HG02759 (cell line): ENCODE measurements around the gene PSMA5.
"Not testable (repeated sequence)": the region's sequence is repeated elsewhere in the genome, so short reads cannot be mapped to it uniquely, and the experiment has no call there.

Experiments used
- ATAC-seq: cut with Tn5 transposase; IDR thresholded peaks from one replicate; pipeline ENCODE4 v1.9.1; 2021; ENCODE audit warnings: mild to moderate bottlenecking, moderate library complexity; ENCODE audit not compliant: unreplicated experiment

PSMA5 gene

DNA sequence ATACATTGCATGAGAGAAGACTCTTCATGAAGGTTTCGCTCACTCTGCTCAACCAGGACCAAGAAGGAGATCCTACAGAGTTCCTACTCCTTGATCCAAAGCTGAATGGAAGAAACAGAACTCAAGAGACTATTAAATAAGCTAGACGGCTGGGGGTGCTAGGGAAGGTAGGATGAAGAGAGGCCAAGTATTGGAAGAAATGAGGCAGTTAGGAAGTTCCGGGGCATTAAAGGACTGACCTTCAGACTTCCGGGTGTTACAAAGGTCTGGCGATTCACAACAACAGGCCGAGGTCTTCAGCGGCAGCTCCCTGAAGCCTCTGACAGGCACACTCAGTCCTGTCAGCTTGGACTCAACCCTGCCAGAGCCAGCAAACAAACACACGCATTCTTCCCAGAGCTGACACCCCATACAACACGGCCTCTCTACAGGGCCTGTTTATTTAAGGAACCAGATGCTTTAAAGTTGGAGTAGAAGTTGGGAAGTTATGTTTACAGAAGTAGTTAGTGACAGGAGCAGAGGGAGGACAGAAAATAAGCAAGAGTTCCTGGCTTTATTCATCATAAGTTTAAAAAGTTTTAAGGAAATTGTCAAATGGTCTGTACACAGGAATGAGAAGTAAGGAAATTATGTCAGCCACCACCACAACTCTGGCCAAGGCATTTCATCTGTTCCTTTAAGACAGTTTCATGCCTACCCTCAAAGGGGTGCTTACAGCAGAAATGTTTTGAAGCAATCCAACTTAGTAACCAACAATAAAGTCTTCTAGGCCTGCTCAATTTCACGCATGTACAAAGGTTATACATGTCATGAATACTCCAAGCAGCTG is 33.2 kb downstream of the PSMA5 start:
- no peak for ATAC-seq

DNA sequence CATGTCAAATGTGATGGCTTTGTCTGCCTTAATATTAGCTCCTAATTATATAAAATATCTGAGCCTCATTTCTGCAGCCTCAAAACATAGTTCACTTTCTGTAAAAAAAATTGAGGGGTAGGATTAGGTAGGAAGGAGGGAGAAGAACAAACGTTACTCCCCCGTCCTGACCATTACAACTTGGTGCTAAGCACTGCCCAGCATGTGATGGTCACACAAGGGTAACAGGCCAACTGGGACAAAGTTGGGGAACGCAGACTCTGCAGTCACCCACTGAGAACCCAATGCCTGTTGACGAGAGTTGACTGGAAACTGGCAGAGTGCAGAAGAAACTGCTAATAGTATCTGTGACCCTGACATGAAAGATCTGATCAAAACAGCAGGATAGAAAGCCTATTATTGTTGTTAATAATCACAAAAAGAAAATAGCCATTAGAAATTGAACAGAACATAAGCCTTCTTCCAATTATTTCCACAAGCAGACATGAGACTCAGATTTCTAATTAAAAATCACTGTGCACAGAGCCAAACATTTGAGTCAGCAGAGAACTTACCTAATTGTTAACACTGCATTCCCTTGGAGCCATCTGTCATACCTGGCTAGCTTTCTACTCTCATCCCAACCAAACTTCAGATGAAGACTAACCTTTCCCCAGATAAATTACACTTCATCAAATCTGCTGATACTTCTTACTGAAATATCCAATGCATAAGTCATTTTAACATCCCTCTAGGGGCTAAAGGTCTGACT is 34.0 kb downstream of the PSMA5 start:
- peak; percentile 8 for ATAC-seq

DNA sequence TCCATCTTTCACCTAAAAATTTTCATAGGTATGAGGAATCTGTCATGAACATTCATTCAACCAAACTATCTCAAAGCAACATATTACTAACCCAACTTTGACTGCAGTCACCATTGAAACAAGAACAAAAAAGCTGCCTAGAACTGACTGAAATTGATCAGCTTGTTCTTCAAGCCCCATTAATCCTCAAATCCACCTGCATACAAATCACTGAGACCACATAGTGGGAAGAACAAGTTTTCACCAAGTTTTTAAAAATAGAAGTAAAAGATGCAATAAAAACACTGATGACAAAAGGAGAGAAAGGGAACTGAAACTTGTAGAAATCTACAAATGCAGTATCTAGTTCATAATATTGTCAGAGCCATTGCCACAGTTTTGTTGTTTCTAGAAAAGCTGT is 34.6 kb downstream of the PSMA5 start:
- peak; percentile 82 for ATAC-seq

DNA sequence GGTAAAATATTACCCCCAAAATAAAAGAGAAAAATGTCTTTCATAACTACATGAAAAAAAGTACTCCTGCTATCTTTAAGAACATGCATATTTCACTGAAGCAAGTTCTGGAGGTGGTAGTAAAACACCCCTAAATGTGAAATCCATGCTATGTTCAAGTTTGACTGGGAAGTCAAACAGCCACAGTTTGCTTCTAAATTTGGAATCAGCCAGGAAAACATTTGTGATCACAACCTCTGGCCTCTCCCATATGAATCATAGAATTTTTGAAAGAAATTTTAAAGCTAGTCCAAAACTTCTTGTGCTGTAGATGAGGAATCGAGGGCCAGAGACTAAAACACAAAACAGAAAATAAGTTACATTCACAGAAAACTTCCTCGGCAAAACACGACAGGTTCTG is 35.1 kb downstream of the PSMA5 start:
- no peak for ATAC-seq

DNA sequence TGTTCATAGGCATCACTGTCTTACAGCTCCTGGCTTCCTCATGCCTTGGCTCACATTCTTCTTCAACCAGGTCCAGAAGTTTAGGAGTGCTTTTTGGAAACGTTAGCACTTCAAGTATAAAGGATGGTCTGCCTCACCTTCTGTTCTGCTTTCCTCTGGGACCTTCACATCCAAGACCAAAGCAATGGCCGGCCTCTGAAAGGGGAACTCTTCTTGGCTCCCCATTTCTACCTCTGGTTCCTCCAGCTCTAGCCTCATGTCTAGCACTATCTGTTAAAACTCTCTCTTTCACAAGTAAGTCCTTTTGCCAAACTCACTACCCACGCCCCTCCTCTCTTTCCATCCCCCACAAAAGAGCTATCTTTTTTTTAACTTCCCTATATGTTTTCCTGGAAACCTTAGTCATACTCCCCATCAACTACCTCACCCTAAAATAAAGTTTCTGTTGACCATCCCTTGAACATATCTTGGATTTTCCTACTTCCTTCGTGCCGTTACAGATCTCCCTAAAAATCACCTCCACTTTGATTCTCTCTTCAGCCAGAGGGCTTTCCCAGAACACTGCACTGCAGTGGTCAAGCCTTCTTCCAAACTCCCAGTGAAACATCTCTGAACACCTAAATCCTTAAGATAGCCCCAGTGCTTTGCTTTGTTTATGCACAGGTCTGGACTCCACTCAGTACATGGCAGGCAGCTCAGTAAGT is 36.5 kb downstream of the PSMA5 start:
- no peak for ATAC-seq

DNA sequence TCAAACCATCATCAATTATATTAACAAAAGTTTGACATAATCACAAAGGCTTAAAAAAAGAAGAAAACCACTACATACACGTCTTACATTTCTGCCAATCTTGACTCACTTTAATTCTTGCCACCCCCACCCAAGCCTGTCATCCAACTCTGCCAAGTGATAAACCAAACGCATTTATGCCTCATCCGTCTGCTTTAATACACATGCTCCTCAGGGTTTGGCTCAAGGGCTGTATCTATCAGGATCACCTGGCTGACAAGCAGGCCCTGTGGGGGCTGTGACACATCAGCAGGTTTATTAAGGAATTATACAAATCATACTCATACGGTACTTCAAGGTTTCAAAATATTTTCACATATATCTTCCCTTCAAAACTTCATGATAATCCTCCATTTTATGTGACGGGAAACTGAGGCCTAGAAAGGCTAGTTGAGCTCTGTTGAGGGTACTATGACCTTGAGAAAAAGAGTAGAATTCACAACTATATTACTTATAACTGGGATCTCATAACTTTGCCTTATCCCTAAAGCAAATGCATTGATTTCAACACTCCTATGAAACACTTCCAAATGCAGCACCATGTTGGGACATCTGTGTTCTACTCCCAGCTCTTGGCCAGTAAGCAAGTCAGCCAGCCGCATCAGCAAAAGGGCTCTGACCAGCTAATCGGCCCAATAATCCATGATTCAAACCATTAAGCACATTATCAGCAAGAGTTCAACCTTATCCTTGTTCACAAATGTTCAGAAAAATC is 37.2 kb downstream of the PSMA5 start:
- ATAC-seq, result no peak

DNA sequence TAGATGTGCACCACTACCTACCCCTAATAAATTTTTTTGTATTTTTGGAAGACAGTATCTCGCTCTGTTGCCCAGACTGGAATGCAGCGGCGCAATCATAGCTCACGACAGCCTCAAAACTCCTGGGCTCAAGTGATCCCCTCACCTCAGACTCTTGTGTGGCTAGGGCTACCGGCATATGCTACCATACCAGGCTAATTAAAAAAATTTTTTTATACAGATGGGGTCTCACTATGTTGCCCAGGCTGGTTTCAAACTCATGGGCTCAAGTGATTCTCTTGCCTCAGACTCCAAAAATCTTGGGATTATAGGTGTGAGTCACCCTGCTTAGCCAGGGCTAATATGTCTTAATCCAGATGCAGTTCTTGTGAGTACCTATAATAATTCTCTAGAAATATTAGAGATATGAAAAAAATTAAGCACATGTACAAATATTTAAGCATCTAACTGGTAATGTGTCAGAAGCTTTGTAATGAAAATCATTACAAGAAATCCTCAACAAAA is 38.0 kb downstream of the PSMA5 start:
- no peak for ATAC-seq

DNA sequence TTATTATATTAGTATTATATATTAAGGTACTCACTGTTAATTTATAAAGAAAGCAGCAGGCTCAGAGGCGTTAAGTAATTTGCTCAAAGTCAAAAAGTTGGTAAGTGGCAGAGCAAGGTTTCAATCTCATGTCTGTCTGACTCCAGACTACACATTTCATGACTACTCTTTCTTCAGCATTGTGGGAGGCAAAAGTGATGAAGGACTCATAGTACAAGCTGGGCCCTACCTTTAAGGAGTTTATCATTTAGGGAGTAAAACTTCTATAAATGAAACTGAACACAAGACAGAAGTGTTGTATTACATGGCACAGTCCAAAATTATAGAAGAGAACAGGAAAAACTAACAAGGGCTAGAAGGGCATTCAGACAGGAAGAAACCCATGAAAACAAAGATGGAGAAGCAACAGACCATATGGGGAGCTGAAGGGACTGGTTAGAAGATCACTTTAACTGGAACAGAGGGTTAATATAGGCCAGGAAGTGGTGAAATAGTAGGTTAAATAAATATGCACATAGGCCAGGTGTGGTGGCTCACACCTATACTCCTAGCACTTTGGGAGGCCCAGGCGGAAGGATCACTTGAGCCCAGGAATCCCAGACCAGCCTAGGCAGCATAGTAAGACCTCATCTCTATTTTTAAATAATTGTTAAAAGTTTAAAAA is 40.1 kb downstream of the PSMA5 start:
- ATAC-seq, result no peak

DNA sequence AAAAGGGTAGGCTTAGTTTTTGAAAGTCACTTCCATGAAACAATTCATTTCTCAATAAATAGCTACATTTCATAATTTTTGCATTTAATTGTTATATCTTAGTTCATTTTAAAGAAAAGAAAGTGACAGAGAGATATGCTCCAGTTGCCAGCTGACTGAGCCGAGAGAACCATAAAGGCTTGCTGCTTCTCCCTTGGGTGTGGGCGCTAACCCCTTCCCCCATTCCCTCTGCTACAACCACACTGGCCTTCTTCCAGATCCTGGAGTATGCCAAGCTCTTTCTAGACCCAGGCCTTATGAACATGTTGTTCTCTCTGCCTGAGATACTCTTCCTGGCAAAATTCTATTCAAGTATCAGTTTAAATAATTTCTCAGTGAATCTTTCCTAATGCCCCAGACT is 40.8 kb downstream of the PSMA5 start:
- no peak for ATAC-seq

DNA sequence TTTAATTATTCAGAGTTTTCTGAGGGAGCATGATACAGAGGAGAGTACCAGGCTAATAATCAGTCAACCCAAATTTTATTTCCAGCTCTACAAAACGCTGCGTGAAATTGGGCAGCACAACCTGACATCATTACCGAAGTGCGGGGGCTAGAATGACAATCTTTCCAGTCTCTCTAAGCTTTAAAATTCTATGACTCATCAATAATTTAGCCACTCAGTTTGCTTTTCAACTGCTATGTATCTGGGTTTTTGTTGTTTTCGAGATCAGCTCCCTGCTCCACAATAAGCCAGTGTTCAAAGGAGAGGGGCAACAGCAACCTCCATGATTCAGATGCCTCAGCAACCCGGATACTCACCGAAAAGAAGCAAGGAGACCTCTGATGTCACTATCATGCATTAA is 42.4 kb downstream of the PSMA5 start:
- ATAC-seq, result no peak

DNA sequence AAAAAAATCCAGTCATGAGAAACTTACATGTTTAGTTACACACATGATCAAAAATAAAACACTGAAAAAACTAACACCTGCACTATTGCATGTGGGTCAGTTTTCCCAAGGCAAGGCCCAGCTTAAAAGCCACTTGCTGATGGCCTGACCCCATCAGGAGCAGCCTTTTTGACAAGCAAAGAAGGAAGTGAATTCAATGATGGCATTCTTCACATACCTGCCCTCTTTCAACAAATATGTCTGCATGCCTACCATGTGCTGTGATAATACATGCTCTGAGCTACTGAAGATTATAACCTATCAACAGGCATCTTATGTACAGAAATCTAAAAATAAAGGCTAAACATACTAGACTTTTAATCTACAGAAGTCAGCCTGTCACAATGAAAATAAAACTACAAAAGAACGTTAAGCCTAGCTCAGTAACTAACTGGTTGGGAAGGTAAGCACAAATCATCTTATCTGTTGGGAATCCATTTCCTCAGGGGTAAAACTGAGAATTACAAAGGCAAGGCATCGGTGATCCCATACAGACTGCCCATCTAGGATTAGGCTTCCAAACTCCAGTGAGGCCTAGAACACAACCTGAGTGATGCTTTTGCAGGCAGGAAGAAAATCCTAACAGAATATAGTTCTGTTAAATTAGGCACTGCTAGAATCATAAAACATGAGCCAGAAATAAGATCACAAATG is 43.0 kb downstream of the PSMA5 start:
- ATAC-seq, result no peak

DNA sequence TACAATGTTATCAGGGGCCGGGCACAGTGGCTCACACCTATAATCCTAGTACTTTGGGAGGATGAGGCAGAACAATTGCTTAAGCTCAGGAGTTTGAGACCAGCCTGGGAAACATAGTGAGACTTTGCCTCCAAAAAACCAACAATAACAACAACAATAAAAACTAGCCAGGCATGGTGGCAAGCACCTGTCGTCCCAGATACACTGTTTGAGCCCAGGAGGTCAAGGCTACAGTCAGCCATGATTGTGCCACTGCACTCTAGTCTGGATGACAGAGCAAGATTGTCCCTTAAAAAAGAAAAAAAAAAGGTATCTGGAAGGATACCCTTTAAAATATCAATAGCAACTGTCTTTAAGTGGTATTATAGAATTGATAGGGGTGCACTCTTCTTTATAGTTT is 44.7 kb downstream of the PSMA5 start:
- ATAC-seq, result no peak

DNA sequence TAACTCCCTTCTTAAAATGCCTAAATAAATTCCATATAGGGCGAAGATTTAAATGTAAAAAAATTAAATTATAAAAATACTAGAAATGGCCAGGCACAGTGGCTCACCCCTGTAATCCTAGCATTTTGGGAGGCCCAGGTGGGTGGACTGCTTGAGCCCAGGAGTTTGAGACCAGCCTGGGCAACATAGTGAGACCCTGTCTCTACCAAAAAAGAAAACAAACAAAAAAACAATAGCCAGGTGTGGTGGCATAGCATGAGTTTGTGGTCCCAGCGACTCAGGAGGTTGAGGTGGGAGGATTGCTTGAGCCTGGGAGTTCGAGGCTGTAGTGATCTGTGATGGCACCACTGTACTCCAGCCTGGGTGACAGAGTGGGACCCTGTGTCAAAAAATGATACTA is 46.3 kb downstream of the PSMA5 start:
- no peak for ATAC-seq

DNA sequence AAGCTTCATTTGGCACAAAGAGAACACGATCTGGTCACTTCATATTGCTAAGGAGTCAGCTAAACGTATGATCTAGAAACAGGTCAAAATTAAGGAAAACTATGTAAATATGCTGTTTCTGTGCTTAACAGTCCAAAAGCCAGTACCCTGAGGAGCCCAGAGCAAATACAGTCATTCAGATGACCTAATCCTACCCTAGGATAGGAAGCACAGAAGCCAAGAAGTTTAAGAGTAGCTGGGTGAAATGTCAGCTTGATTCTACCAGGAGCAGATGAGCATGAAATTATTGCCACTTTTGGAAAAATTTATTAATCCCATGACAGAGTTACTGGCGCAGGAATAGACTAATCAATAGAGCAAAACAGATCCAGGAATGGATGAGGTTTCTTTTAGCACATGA is 46.8 kb downstream of the PSMA5 start:
- ATAC-seq, result no peak

DNA sequence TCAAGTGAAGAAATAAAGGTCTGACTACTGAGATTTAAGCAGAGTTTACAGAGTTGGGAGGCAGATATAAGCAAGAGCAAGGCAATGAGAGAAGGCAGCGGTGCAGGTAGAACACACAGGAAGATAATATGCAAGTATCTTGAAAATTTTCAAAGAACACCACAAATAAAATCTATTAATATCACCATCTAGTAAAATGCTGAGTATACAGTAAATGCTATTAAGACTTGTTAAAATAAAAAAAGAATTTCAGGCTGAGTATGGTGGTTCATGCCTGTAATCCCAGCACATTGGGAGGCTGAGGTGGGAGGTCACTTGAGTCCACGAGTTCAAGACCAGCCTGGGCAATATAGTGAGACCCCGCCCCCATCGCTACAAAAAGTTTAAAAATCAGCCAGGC is 48.5 kb downstream of the PSMA5 start:
- no peak for ATAC-seq

DNA sequence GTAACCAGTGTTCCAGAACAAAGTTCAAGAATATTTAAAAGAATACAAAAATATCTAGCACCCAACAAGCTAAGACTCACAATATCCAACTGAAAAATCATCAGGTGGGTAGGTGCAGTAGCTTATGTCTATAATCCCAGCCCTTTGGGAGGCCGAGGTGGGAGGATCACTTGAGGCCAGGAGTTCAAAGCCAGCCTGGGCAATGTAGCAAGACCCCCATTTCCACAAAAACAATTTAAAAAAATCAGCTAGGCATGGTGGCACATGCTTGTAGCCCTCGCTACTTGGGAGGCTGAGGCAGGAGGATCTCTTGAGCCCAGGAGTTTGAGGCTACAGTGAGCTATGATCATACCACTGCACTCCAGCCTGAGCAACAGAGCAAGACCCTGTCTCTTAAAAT is 52.6 kb downstream of the PSMA5 start:
- ATAC-seq, result not testable (repeated sequence)

DNA sequence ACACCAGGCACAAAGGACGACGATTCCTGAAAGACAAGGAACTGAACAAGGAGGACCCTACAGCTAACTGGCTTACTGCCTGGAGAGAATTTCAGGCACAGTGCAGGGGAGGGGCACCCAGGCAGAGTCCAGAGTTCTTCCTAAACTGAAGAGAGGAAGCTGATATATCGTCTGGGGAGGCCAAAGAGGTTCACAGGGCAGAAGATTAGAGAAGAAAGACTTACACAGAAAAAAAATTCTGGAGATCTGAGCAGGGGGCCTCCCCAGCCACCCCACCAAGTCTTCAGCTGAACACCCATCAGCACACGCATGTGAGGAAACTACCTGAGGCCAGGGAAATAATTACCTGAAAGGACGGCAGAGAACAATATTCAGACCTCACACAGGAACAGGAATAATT is 53.1 kb downstream of the PSMA5 start:
- ATAC-seq, result no peak

DNA sequence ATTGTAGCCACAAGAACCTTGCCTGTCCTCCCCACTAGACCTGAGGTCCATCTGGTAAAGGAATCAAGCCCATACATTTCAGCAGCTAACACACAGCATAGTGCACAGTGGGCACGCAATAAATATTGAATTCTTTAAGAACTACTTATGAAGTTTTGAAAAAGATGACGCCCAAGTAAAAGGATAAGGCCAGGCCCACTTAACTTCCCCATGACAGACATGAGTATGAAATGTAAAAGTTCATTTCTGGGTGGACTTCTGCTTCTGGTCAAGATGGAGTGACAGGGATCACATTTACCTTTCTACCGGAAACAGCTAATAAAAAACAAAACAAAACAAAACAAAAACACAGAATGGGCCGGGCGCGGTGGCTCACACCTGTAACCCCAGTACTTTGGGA is 54.0 kb downstream of the PSMA5 start:
- ATAC-seq, result no peak

DNA sequence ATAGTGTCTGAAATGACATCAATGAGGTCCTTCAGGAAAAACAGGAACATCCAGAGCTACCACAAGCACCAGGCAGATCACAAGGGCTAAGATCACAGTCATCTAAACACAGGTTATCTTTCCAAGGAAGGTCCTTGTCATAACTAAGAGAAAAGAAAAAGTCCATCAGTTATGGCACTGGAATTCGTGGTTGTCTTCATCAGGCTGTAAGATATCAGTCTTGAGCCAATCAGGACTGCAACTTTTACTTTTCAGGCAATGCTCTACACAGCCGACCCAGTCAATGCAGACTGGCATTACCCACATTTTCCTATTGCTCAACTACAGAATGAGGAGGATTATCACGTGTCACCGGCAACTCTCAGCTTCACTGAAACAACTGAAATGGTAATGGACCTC is 54.9 kb downstream of the PSMA5 start:
- ATAC-seq, result no peak
